H9 (cell line): ENCODE data around the gene TRHDE. TPM values are rescaled to one million over a fixed set of nuclear protein-coding genes. Genes with fewer than 3 reads are reported as not detected.

Experiments
- DNase-seq: peaks from one replicate; pipeline ENCODE4 v3.0.0-alpha.2; 2017
- H2AFZ ChIP-seq: one replicate; pipeline ENCODE4 v1.6.1; 2013; ENCODE audit warnings: mild to moderate bottlenecking, low read length, control low read depth, moderate library complexity
- H2AK5ac ChIP-seq: 2 replicates; pipeline ENCODE4 v1.6.1; 2013; ENCODE audit warnings: low read length, control low read depth, mixed read lengths; ENCODE audit not compliant: insufficient read length
- H2BK120ac ChIP-seq: one replicate; pipeline ENCODE4 v1.6.1; 2013; ENCODE audit warnings: low read depth, mild to moderate bottlenecking, low read length, control low read depth, inconsistent platforms; ENCODE audit not compliant: poor library complexity, severe bottlenecking
- H2BK12ac ChIP-seq: 2 replicates; pipeline ENCODE4 v1.6.1; 2013; ENCODE audit warnings: low read length, control low read depth, mixed read lengths, low read depth; ENCODE audit not compliant: insufficient read length
- H2BK15ac ChIP-seq: 2 replicates; pipeline ENCODE4 v1.6.1; 2013; ENCODE audit warnings: low read depth, low read length, control low read depth
- H2BK20ac ChIP-seq: one replicate; pipeline ENCODE4 v1.6.1; 2013; ENCODE audit warnings: low read depth, mild to moderate bottlenecking, low read length, control low read depth, inconsistent platforms; ENCODE audit not compliant: poor library complexity, severe bottlenecking
- H2BK5ac ChIP-seq: 2 replicates; pipeline ENCODE4 v1.6.1; 2013; ENCODE audit warnings: low read length, control low read depth, mixed read lengths; ENCODE audit not compliant: insufficient read length
- H3K14ac ChIP-seq: 2 replicates; pipeline ENCODE4 v1.6.1; 2013; ENCODE audit warnings: low read length, control low read depth; ENCODE audit not compliant: insufficient read depth
- H3K18ac ChIP-seq: 2 replicates; pipeline ENCODE4 v1.6.1; 2013; ENCODE audit warnings: low read depth, mild to moderate bottlenecking, mixed read lengths, low read length, control low read depth; ENCODE audit not compliant: insufficient read length
- H3K23ac ChIP-seq: 2 replicates; pipeline ENCODE4 v1.6.1; 2013; ENCODE audit warnings: low read length, control low read depth, mixed read lengths, low read depth; ENCODE audit not compliant: insufficient read length
- H3K23me2 ChIP-seq: 2 replicates; pipeline ENCODE4 v1.6.1; 2013; ENCODE audit warnings: low read depth, mild to moderate bottlenecking, mixed read lengths, low read length, control low read depth; ENCODE audit not compliant: insufficient read length, poor library complexity, severe bottlenecking
- H3K27ac ChIP-seq: 2 replicates; pipeline ENCODE4 v1.5.1; 2013; ENCODE audit warnings: low read length, control low read depth, mixed read lengths, low read depth; ENCODE audit not compliant: insufficient read length
- H3K27me3 ChIP-seq: 2 replicates; pipeline ENCODE4 v1.6.1; 2013; ENCODE audit warnings: low read length, control low read depth, inconsistent platforms; ENCODE audit not compliant: insufficient read depth
- H3K4ac ChIP-seq: 2 replicates; pipeline ENCODE4 v1.6.1; 2013; ENCODE audit warnings: low read depth, mild to moderate bottlenecking, control low read depth, inconsistent platforms, low read length, moderate library complexity
- H3K4me1 ChIP-seq: 2 replicates; pipeline ENCODE4 v1.6.1; 2013; ENCODE audit warnings: low read length, control low read depth, inconsistent platforms; ENCODE audit not compliant: insufficient read depth
- H3K4me2 ChIP-seq: 2 replicates; pipeline ENCODE4 v1.6.1; 2013; ENCODE audit warnings: low read length, control low read depth, mixed read lengths; ENCODE audit not compliant: insufficient read length, insufficient read depth
- H3K56ac ChIP-seq: 2 replicates; pipeline ENCODE4 v1.6.1; 2013; ENCODE audit warnings: low read depth, mild to moderate bottlenecking, mixed read lengths, low read length, control low read depth; ENCODE audit not compliant: insufficient read length
- H3K79me1 ChIP-seq: 2 replicates; pipeline ENCODE4 v1.6.1; 2013; ENCODE audit warnings: low read depth, mild to moderate bottlenecking, moderate library complexity, low read length, control low read depth, inconsistent platforms; ENCODE audit not compliant: insufficient read depth, poor library complexity, severe bottlenecking
- H3K79me2 ChIP-seq: 2 replicates; pipeline ENCODE4 v1.6.1; 2013; ENCODE audit warnings: low read length, control low read depth, inconsistent platforms; ENCODE audit not compliant: insufficient read depth
- H3K9ac ChIP-seq: 2 replicates; pipeline ENCODE4 v1.6.1; 2013; ENCODE audit warnings: low read length, control low read depth, mixed read lengths; ENCODE audit not compliant: insufficient read length; ENCODE audit errors: extremely low read depth
- H3K9me3 ChIP-seq: one replicate; pipeline ENCODE4 v1.6.1; 2013; ENCODE audit warnings: low read depth, low read length, inconsistent platforms; ENCODE audit not compliant: control insufficient read depth
- H3T11ph ChIP-seq: one replicate; pipeline ENCODE4 v1.6.1; 2013; ENCODE audit warnings: mild to moderate bottlenecking, low read length, control low read depth, inconsistent platforms
- H4K20me1 ChIP-seq: one replicate; pipeline ENCODE4 v1.6.1; 2013; ENCODE audit not compliant: control insufficient read depth, insufficient read length, insufficient read depth
- H4K5ac ChIP-seq: 2 replicates; pipeline ENCODE4 v1.6.1; 2013; ENCODE audit warnings: low read depth, mild to moderate bottlenecking, mixed read lengths, low read length, control low read depth; ENCODE audit not compliant: insufficient read length
- H4K8ac ChIP-seq: replicated peaks from 2 replicates; pipeline ENCODE4 v1.6.1; 2013; ENCODE audit warnings: low read length, control low read depth, mixed read lengths, low read depth; ENCODE audit not compliant: insufficient read length
- H4K91ac ChIP-seq: 2 replicates; pipeline ENCODE4 v1.6.1; 2013; ENCODE audit warnings: low read depth, mild to moderate bottlenecking, moderate library complexity, mixed read lengths, low read length, control low read depth; ENCODE audit not compliant: insufficient read length
- H3K27ac Mint-ChIP-seq, 3 experiments: 2 replicates in 2 of 3; 3 replicates in 1 of 3; pipeline ENCODE4 v1.8.0; 2020 to 2021; ENCODE audit warnings: mixed read lengths in 3 of 3, mild to moderate bottlenecking in 1 of 3, moderate library complexity in 1 of 3
- H3K27me3 Mint-ChIP-seq: 2 replicates; pipeline ENCODE4 v1.8.0; 2021; ENCODE audit warnings: low read depth, mild to moderate bottlenecking, moderate library complexity, mixed read lengths
- H3K36me3 Mint-ChIP-seq, 3 experiments: 2 replicates in 2 of 3; 3 replicates in 1 of 3; pipeline ENCODE4 v1.8.0; 2020 to 2021; ENCODE audit warnings: low read depth in 3 of 3, mixed read lengths in 3 of 3; ENCODE audit not compliant: insufficient read depth in 1 of 3
- H3K4me1 Mint-ChIP-seq, 2 experiments: 2 replicates each; pipeline ENCODE4 v1.8.0; 2020; ENCODE audit warnings: mixed read lengths in 2 of 2
- H3K4me3 Mint-ChIP-seq, 2 experiments: 2 replicates in 1 of 2; 3 replicates in 1 of 2; pipeline ENCODE4 v1.8.0; 2020 to 2021; ENCODE audit warnings: mild to moderate bottlenecking in 2 of 2, mixed read lengths in 2 of 2, moderate library complexity in 1 of 2
- H3K9me3 Mint-ChIP-seq, 2 experiments: 2 replicates in 1 of 2; 3 replicates in 1 of 2; pipeline ENCODE4 v1.8.0; 2020; ENCODE audit warnings: mild to moderate bottlenecking in 2 of 2, mixed read lengths in 2 of 2, moderate library complexity in 1 of 2
- WGBS: extraction: QIAGEN DNeasy Blood & Tissue Kit; methylation state at CpG from one replicate; pipeline ENCODE4 v1.1.7; 2013; ENCODE audit warnings: missing lambda C conversion rate, low lambda C conversion rate, mixed read lengths; ENCODE audit not compliant: insufficient read length; ENCODE audit errors: extremely low coverage; 5-methylcytosine and 5-hydroxymethylcytosine counted together
- total RNA-seq: library from RNA; stranded (reverse); gene quantifications from 2 replicates; pipeline ENCODE4 v1.2.1, GENCODE V29; 2021
- TF ChIP-seq, protein P1 (sequence below): fragments of 200-600 bp; sonication (generic); conservative IDR thresholded peaks from 3 replicates; pipeline ENCODE4 v1.8.0; 2021; ENCODE audit warnings: antibody characterized with exemption, mild to moderate bottlenecking

The TRHDE gene
- total RNA-seq, 1 experiment from 2014 or later, result 1.0 TPM

GRCh38 chr12:72277415-72277814, 5.2 kb downstream of the TRHDE start:
- H3K14ac ChIP-seq, result no peak overlapping the region
- H2BK120ac ChIP-seq, result no peak overlapping the region
- no peaks in the 10 kb centered on the region for H3K79me1 ChIP-seq
- no peaks in the 10 kb centered on the region for H3K79me2 ChIP-seq
- Mint-ChIP-seq H3K27me3 (peaks cover 34% of the 10 kb centered on the region), H3K9me3 (no peaks in the 10 kb centered on the region; a peak in 2 of 5 replicates), H3K4me1 (peaks cover 21 to 23% of the 10 kb centered on the region in 2 experiments), H3K4me3 (no peak overlapping the region), H3K27ac (no peak overlapping the region), H3K36me3 (no peaks in the 10 kb centered on the region)
- H4K91ac ChIP-seq, result no peak overlapping the region
- H4K20me1 ChIP-seq, result no peaks in the 10 kb centered on the region
- H3K27me3 ChIP-seq, result peaks cover 10% of the 10 kb centered on the region; the same call in 1 of the 2 replicates
- no peak overlapping the region for H3T11ph ChIP-seq
- no peak overlapping the region for H3K27ac ChIP-seq
- H2BK15ac ChIP-seq, result no peak overlapping the region
- no peak overlapping the region for H2AFZ ChIP-seq
- H3K4ac ChIP-seq, result no peak overlapping the region
- H3K4me2 ChIP-seq, result no peak overlapping the region
- H3K18ac ChIP-seq, result no peak overlapping the region
- no peak for DNase-seq
- peaks cover 9% of the 10 kb centered on the region for H3K23me2 ChIP-seq
- no peaks in the 10 kb centered on the region for H3K9me3 ChIP-seq
- no peak overlapping the region for H3K56ac ChIP-seq
- no peak overlapping the region for H3K9ac ChIP-seq
- WGBS, result no CpG with 5 or more reads among the region's 2 CpGs
- no peak overlapping the region for H4K5ac ChIP-seq
- no peak overlapping the region for H2BK5ac ChIP-seq
- no peak overlapping the region for H3K23ac ChIP-seq
- H4K8ac ChIP-seq, result no peak overlapping the region
- TF ChIP-seq, protein P1, sequence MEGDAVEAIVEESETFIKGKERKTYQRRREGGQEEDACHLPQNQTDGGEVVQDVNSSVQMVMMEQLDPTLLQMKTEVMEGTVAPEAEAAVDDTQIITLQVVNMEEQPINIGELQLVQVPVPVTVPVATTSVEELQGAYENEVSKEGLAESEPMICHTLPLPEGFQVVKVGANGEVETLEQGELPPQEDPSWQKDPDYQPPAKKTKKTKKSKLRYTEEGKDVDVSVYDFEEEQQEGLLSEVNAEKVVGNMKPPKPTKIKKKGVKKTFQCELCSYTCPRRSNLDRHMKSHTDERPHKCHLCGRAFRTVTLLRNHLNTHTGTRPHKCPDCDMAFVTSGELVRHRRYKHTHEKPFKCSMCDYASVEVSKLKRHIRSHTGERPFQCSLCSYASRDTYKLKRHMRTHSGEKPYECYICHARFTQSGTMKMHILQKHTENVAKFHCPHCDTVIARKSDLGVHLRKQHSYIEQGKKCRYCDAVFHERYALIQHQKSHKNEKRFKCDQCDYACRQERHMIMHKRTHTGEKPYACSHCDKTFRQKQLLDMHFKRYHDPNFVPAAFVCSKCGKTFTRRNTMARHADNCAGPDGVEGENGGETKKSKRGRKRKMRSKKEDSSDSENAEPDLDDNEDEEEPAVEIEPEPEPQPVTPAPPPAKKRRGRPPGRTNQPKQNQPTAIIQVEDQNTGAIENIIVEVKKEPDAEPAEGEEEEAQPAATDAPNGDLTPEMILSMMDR, result no peak
- no peak overlapping the region for H2AK5ac ChIP-seq
- no peak overlapping the region for H2BK12ac ChIP-seq
- no peak overlapping the region for H2BK20ac ChIP-seq
- H3K4me1 ChIP-seq, result no peaks in the 10 kb centered on the region; the same call in 1 of the 2 replicates
